Thymus (tissue), 11 donors: ENCODE data around the gene NDUFB2. TPM values are rescaled to one million over a fixed set of nuclear protein-coding genes. Genes with fewer than 3 reads are reported as not detected.

Experiments used
- DNase-seq, 9 donors: peaks; one replicate each; pipeline ENCODE4 v3.0.0-alpha.2; 2013; ENCODE audit warnings: low spot score in 9 of 9, low read depth in 6 of 9, missing footprints in 1 of 9
- H3K27ac ChIP-seq, 2 donors: one replicate each; pipeline ENCODE4 v1.5.1; 2013; ENCODE audit warnings: control low read depth in 1 of 2, low read depth in 1 of 2, low read length in 1 of 2, mild to moderate bottlenecking in 1 of 2, moderate library complexity in 1 of 2
- H3K27me3 ChIP-seq, 2 donors: one replicate each; pipeline ENCODE4 v1.5.1; 2013; ENCODE audit warnings: low read length in 1 of 2; ENCODE audit not compliant: control insufficient read depth in 2 of 2, insufficient read depth in 1 of 2
- H3K36me3 ChIP-seq, 2 donors: one replicate each; pipeline ENCODE4 v1.5.1; 2013; ENCODE audit warnings: low read length in 1 of 2, mild to moderate bottlenecking in 1 of 2, moderate library complexity in 1 of 2; ENCODE audit not compliant: control insufficient read depth in 2 of 2, insufficient read depth in 2 of 2
- H3K4me1 ChIP-seq, 2 donors: one replicate each; pipeline ENCODE4 v1.5.1; 2013; ENCODE audit warnings: low read length in 2 of 2; ENCODE audit not compliant: control insufficient read depth in 2 of 2, insufficient read depth in 2 of 2
- H3K4me3 ChIP-seq, 2 donors: one replicate each; pipeline ENCODE4 v1.5.1; 2013; ENCODE audit warnings: low read length in 2 of 2, control low read depth in 1 of 2, mild to moderate bottlenecking in 1 of 2
- H3K9me3 ChIP-seq, 2 donors: one replicate each; pipeline ENCODE4 v1.5.1; 2013; ENCODE audit warnings: low read length in 1 of 2, mild to moderate bottlenecking in 1 of 2; ENCODE audit not compliant: control insufficient read depth in 2 of 2, insufficient read depth in 1 of 2
- WGBS: extraction: QIAGEN DNeasy Blood & Tissue Kit; methylation state at CpG from one replicate; pipeline ENCODE4 v1.1.7; 2013; 5-methylcytosine and 5-hydroxymethylcytosine counted together
- polyA plus RNA-seq: library from polyadenylated mRNA; stranded (reverse); fragments of 200-250 nt; gene quantifications from one replicate; pipeline ENCODE4 v1.2.3, GENCODE V29; 2013
- total RNA-seq: library from RNA; stranded (reverse); fragments of 120-200 nt; gene quantifications from one replicate; pipeline ENCODE4 v1.2.4, GENCODE V29; 2013
- donor health status: healthy.

The NDUFB2 gene
- total and polyA plus RNA-seq, 2 donors: 209 to 254 TPM

DNA sequence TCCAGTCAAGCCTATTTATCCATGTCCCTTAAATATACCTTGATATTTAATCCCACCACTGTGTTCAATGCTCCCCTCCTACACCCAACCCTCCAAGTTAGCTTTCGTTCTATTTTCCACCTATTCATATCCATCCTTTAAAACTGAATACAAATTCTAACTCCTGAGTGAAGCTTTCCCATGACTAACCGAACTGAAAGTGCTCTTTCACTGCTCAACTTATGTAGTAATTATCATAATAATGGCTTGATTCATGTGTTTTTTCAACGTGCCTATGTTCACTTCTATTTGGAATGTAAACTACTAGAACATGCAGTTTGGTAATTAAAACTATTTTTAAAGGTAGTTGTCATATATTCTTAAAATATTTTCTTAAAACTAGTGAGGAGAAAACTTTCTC lies 58.0 kb downstream of the NDUFB2 start:
- H3K27ac ChIP-seq: no peak overlapping the region
- no peak for DNase-seq
- H3K4me1 ChIP-seq: no peaks in the 10 kb centered on the region
- H3K36me3 ChIP-seq: peaks cover 0 to 4% of the 10 kb centered on the region in 2 donors
- no peaks in the 10 kb centered on the region for H3K27me3 ChIP-seq
- H3K9me3 ChIP-seq: no peaks in the 10 kb centered on the region
- no peak overlapping the region for H3K4me3 ChIP-seq
- 92% methylated on average over 3 of the region's 3 CpGs for WGBS

Other genes with a start within 250 kb of the NDUFB2 start
- gene MKRN1, start 217.2 kb upstream of the NDUFB2 start, total RNA-seq: 54.4 TPM
- 64.8 TPM for gene MKRN1, start 217.2 kb upstream of the NDUFB2 start, polyA plus RNA-seq
- 1.0 TPM for gene DENND2A, start 55.9 kb upstream of the NDUFB2 start, total RNA-seq
- 0.80 TPM for gene DENND2A, start 55.9 kb upstream of the NDUFB2 start, polyA plus RNA-seq
- gene ADCK2, start 23.8 kb upstream of the NDUFB2 start, total RNA-seq: 17.8 TPM
- 10.4 TPM for gene ADCK2, start 23.8 kb upstream of the NDUFB2 start, polyA plus RNA-seq
- gene BRAF, start 228.2 kb downstream of the NDUFB2 start, total RNA-seq: 17.3 TPM
- gene BRAF, start 228.2 kb downstream of the NDUFB2 start, polyA plus RNA-seq: 11.0 TPM